GM18909 (cell line): ENCODE results near the gene ECM1.

Experiments
- ATAC-seq: cut with Tn5 transposase; IDR thresholded peaks from one replicate; pipeline ENCODE4 v1.9.1; 2021; ENCODE audit warnings: mild to moderate bottlenecking; ENCODE audit not compliant: unreplicated experiment, poor library complexity

The ECM1 gene

GRCh38 chr1:150507912-150508864, at the start of gene ECM1:
TSS of gene ECM1 (plus strand) at chr1:150508109. CDS start at chr1:150508210, 101 bp downstream.
- no peak for ATAC-seq

GRCh38 chr1:150464422-150464826, 43.5 kb upstream of the ECM1 start:
- ATAC-seq = no peak

DNA sequence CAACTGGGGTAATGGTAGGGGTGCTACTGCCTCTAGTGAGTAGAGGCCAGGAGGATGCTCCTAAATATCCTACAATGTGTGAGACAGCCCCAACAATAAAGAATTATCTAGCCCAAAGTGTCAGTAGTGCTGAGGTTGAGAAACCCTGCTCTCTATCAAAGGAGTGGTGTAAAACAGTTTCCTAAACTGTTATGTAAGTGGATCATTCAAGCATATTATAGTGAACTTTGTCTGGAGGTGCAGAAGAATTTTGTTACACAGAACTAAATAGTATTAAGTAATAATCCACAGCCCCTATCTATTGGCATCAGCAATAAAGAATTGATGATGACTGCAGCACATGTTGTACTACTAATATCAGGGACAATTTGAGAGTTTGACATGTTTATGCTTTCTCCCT, 40.9 kb upstream of the ECM1 start:
- ATAC-seq = no peak

- no peak for ATAC-seq
These were observed 38.6 kb upstream of the ECM1 start for GRCh38 chr1:150469291-150469690.

DNA sequence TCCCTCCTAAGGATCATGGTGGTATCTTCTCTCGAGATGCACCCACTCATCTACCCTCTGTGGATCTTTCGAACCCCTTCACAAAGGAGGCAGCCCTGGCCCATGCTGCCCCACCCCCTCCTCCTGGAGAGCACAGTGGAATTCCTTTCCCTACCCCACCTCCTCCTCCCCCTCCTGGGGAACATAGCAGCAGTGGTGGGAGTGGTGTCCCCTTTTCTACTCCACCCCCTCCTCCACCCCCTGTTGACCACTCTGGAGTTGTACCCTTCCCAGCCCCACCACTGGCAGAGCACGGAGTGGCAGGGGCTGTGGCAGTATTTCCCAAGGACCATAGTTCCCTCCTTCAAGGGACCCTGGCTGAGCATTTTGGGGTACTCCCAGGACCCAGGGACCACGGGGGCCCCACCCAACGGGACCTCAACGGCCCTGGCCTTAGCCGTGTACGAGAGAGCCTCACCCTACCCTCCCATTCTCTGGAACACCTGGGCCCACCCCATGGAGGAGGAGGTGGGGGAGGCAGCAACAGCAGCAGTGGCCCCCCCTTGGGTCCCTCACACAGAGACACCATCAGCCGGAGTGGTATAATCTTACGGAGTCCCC, 35.2 kb upstream of the ECM1 start:
- no peak for ATAC-seq

- no peak for ATAC-seq
These were observed 34.2 kb upstream of the ECM1 start for GRCh38 chr1:150473659-150474058.

DNA sequence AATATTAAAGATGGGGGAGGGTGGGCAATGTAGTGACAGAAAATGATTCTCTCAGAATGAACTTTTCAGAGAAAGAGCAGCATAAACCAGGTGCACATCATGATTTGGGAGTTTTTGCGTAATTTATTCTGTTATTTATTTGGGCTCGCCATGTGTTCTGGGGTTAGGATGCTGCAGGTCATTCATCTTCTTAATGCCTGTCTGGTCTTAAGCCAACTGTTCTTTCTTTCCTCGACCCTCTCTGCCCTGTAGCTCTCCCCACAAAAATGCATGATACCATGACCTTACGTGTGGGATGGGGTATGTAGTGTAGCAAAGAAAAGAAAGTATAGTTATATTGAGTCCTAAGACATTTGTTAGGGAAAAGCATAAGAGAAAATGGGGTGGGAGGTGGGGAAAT, 33.0 kb upstream of the ECM1 start:
- no peak for ATAC-seq

DNA sequence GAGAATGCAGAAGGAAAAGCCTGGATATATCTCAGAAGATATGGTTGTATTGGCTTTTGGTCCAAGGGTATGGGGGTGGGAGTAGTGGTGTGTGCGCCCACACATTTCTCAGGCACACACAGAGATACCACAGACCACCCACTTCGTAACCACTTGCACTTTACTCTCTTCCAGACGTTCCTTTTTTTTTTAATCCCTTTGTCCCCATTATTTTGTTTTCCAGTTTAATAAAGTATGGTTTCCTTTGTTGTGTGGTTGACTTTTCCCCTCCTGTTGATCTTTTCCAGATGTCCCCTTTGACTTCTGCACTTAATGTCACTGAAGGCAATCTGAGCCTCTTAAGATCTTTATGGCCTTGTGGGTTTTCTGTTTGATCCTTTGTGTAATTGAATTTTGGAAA, 31.2 kb upstream of the ECM1 start:
- no peak for ATAC-seq

DNA sequence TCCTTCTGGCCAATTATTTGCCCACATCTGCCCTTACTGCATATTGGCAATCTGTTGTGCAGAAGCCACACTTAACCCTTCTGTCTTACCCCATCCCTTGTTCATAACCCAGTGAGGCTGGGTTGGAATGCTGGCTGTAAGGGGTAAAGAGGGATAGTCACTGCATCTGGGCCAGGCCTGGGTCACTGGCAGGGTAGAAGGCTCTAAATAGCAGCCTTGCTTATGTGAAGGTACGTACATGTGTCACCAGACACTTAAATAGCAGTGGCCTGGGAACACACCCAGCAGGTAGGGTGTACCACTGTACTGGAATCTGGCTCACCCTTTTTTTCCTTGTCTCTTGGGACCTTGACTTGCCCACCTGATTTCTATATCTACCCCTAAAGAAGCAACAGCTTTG, 30.6 kb upstream of the ECM1 start:
- no peak for ATAC-seq

DNA sequence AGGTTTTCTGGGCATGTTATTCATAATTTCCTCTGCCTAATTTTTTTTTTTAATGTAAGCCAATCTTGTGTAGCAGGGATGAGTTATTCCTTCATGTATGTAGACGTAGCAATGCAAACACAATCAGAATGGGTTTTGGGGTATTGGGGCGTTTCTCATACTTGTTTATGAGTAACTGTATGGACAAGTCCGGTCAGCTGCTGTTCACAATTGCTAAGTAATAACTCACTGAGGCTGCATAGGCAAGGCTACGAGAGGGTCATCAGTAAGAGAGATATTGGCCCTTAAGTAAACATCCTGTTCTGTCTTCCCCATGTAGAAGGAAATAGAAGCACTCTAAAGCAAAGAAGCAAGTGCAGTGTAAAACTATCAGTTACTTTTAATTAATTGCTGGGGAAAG, 30.2 kb upstream of the ECM1 start:
- ATAC-seq = no peak

DNA sequence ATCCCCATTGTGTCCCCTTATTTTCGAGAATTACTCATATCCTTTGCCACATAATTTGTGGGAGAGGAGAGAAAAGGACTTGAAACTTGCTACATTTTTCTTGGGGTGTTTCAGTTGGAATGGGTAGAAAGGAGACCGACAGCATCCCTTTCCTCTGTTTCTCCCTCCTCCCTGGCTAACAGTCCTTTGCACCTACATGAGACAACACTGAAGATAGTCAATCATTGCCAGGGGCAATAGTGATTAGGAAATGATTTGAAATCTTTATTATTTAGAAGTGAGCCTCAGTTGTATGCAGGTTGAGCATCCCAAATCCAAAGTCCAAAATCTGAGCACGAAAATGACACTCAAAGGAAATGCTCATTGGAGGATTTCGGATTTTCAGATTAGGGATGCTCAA, 28.5 kb upstream of the ECM1 start:
- ATAC-seq = no peak

DNA sequence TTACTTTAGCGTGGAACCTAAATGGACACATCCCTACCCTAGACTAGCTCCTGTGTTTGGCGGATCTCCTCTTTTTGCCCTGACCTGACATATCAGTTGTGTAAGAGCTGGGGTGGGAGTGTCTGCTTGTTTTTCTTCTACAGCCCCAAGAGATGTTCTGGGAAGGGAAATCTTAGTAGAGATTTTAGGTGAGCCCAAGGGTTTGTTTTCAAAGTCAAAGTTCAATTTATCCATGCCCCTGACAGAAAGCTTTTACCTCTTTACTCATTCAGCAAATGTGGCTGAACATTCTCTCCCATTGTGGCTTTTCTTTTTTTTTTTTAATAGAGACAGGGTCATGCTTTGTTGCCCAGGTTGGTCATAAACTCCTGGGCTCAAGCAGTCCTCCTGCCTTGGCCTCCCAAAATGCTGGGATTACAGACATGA, 28.0 kb upstream of the ECM1 start:
- no peak for ATAC-seq

DNA sequence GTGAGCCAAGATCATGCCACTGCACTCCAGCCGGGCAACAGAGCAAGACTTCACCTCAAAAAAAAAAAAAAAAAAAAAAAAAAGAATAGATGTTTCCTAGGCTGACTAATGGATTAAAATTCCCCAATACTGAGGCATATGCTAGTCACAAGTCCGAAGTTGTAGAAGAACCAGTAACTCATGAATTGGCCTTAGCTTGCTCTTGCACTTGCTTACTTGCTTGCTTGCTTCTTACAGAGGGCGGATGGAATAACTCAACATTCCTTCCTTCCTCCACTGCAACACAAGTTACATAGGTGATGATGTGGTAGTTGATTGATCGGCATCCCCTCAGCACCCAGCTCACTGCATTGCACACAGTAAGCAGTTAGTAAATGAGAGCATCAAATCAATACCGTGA, 23.5 kb upstream of the ECM1 start:
- ATAC-seq = no peak

- no peak for ATAC-seq
These were observed 23.0 kb upstream of the ECM1 start for GRCh38 chr1:150484861-150485260.

DNA sequence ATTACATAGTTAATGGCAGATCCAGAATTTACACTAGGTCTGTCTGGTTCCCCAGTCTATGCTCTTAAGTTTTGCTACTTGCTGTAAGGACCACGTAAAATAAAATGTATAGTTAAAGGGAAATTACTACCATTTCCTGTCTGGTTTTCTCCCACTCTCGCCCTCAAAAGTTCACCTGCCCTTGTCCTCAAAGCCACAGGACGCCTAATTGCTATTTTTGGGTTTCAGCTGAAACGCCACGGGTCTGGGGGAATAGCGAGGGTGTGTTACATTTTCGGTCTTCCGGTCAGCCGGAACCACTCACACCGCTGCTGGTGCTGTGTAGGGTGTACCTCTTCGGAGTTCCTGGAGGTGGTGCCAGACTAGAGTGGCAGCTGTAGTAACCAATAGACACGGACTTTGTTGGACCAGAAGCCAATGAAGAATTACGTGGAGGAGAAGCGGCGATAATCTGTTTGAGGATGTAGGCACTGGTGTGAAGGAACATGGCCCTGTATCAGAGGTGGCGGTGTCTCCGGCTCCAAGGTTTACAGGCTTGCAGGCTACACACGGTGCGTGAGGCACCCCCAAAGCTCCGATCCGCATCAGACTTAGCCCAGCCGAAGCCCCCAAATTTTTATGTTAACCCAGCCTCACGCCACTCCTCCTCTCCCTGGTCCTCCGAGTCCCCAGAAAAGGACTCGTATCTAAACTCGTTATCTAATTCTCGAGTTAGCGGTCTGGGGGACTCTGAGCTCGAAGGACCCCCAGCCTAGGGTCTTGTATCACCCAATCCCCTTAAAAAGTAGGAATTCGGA, 20.7 kb upstream of the ECM1 start, which contains the start of gene TARS2:
TARS2 (plus strand) TSS at position 454 of the 797 bp plus-strand sequence; CDS start at position 486, 32 bp downstream.
- peak; percentile 99 for ATAC-seq

GRCh38 chr1:150487763-150488115, 20.2 kb upstream of the ECM1 start:
- no peak for ATAC-seq

DNA sequence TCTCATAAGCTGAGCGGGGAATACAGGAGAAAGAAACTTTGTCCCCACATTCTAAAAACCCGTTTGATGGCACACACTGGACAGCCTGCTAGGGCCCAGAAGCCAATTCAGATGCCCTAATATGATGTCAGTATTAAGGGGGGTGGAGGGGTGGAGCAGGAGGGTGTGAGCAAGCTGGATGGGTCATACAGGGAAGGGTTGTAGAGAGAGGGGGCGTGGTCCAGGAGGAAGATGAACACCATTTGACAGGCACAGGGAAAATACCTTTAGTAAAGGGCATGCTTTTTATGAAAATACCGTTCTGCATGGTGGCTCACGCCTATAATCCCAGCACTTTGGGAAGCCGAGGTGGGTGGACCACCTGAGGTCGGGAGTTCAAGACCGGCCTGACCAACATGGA, 14.7 kb upstream of the ECM1 start:
- ATAC-seq = no peak

GRCh38 chr1:150498342-150498741, 9.6 kb upstream of the ECM1 start:
- ATAC-seq = no peak

DNA sequence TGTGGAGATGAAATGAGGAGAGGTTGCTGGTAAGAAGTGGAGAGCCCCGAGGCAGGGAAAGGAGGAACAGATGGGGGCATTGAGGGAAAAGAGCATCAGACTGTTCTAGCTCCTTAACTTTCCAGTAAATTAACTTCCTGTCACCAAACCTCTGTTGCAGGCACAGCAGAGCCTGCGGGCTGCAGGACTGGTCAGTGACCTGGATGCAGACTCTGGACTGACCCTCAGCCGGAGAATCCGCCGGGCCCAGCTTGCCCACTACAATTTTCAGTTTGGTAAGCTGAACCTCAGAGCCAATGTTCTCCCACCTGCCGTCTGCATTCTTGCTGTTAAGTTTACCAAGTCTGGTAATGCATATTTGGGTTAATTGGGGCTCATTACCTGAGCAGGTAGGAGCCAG, 2.5 kb upstream of the ECM1 start:
- ATAC-seq = no peak

DNA sequence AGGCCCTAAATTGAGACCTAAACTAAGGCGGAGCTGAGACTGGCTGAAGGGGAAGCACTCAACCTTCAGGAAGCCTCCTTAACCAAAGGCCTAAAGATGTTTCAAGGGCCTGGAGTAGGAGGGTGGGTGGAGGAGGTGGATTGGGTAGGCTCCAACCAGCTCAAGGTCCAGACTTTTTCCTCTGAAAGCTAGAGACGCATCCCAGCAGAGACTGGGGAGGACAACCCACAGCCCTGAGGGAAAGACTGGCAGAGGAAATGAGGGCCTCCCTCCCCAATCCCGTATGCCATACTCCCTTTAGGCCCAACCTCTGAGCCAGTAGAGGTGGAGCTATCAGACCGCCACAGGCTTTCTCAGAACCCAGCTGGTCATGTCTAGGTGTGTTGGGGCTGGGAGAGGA, 1.1 kb downstream of the ECM1 start:
- no peak for ATAC-seq

DNA sequence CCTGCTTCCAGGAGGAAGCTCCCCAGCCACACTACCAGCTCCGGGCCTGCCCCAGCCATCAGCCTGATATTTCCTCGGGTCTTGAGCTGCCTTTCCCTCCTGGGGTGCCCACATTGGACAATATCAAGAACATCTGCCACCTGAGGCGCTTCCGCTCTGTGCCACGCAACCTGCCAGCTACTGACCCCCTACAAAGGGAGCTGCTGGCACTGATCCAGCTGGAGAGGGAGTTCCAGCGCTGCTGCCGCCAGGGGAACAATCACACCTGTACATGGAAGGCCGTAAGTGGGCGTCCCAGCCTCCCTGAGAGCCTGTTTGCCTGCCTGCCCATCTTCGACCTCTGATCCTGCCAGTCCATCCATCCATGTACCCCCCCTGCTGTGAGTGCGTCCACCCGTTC, 3.6 kb downstream of the ECM1 start:
- no peak for ATAC-seq
